Measurements from ENCODE around the gene CDK15.
"Not testable (repeated sequence)": the region's sequence is repeated elsewhere in the genome, so short reads cannot be mapped to it uniquely, and the experiment has no call there.

CDK15 gene

GRCh38 chr2:201833781-201834180 is 27.4 kb downstream of the CDK15 start:
- DNase-seq, result no peak

- no peak for DNase-seq
These were observed 28.7 kb downstream of the CDK15 start for GRCh38 chr2:201835066-201835465.

- no peak for DNase-seq
These were observed 31.1 kb downstream of the CDK15 start for GRCh38 chr2:201837391-201837790.

- DNase-seq, result no peak
These were observed 31.6 kb downstream of the CDK15 start for GRCh38 chr2:201837824-201838431.

GRCh38 chr2:201839727-201840126 is 33.4 kb downstream of the CDK15 start:
- DNase-seq, result no peak

- no peak for DNase-seq
These were observed 34.4 kb downstream of the CDK15 start for GRCh38 chr2:201840726-201841125.

GRCh38 chr2:201842131-201842860 is 36.0 kb downstream of the CDK15 start:
- DNase-seq, result no peak

- DNase-seq, result not testable (repeated sequence)
These were observed 38.6 kb downstream of the CDK15 start for GRCh38 chr2:201844922-201845321.

- no peak for DNase-seq
These were observed 41.1 kb downstream of the CDK15 start for GRCh38 chr2:201847481-201847880.

- no peak for DNase-seq
These were observed 46.1 kb downstream of the CDK15 start for GRCh38 chr2:201852462-201852861.

GRCh38 chr2:201852878-201853415 is 46.6 kb downstream of the CDK15 start:
- no peak for DNase-seq

GRCh38 chr2:201854221-201854801 is 48.0 kb downstream of the CDK15 start:
- no peak for DNase-seq

- no peak for DNase-seq
These were observed 48.5 kb downstream of the CDK15 start for GRCh38 chr2:201854841-201855240.

GRCh38 chr2:201855356-201855755 is 49.0 kb downstream of the CDK15 start:
- DNase-seq, result no peak

- no peak for DNase-seq
These were observed 51.0 kb downstream of the CDK15 start for GRCh38 chr2:201857326-201857725.

- DNase-seq, result peak; percentile 17
These were observed 52.2 kb downstream of the CDK15 start for GRCh38 chr2:201858281-201859184.

GRCh38 chr2:201859949-201860348 is 53.6 kb downstream of the CDK15 start:
- DNase-seq, result no peak

- DNase-seq, result peak; percentile 53
These were observed 54.3 kb downstream of the CDK15 start for GRCh38 chr2:201860636-201861066.

- no peak for DNase-seq
These were observed 56.5 kb downstream of the CDK15 start for GRCh38 chr2:201862843-201863242.

GRCh38 chr2:201866643-201867473 is 60.5 kb downstream of the CDK15 start:
- DNase-seq, result no peak

- DNase-seq, result no peak
These were observed 65.1 kb downstream of the CDK15 start for GRCh38 chr2:201871471-201871870.

- DNase-seq, result no peak
These were observed 66.3 kb downstream of the CDK15 start for GRCh38 chr2:201872591-201872990.

Measured in NCI-H1436 (cell line).